ENCODE results near the gene ZCCHC7. TPM values are rescaled to one million over a fixed set of nuclear protein-coding genes. Genes with fewer than 3 reads are reported as not detected.

The ZCCHC7 gene
- polyA plus RNA-seq, 3 donors: 8.7 to 12.9 (median 12.5) TPM

GRCh38 chr9:37104183-37104889 lies 16.0 kb upstream of the ZCCHC7 start:
- intact Hi-C loops (cut with micrococcal nuclease): no loop called here
- H3K4me2 ChIP-seq (replicated peaks; ENCODE audit: extremely low read depth, low read length, poor library complexity, severe bottlenecking): no peak overlapping the region
- no peak overlapping the region for H3K27ac Mint-ChIP-seq

DNA sequence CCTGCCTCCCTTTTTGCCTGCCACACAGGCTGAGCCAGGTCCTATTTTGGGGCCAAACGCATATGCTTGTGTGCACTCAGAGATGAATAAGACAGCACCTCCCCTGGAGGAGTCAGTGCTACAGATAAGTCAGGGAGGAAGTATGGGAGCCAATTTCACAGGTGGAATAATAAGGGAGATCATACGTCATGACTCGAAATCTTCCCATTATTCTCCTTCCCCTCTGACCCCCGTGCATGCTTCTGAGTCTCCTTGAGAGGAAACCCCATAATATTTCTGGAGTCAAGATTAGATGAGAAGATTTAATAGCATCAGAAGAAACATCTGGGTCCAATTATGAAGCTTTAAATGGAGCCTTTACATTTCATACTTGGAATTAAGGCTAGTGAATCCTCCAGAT lies 15.1 kb upstream of the ZCCHC7 start:
- no peak overlapping the region for H2AFZ ChIP-seq (ENCODE audit: insufficient read depth, low read depth, low read length, poor library complexity, severe bottlenecking)
- H3K27ac ChIP-seq (ENCODE audit: low read depth in 1 of 2, low read length in 2 of 2): no peak overlapping the region
- TF ChIP-seq, protein P1, sequence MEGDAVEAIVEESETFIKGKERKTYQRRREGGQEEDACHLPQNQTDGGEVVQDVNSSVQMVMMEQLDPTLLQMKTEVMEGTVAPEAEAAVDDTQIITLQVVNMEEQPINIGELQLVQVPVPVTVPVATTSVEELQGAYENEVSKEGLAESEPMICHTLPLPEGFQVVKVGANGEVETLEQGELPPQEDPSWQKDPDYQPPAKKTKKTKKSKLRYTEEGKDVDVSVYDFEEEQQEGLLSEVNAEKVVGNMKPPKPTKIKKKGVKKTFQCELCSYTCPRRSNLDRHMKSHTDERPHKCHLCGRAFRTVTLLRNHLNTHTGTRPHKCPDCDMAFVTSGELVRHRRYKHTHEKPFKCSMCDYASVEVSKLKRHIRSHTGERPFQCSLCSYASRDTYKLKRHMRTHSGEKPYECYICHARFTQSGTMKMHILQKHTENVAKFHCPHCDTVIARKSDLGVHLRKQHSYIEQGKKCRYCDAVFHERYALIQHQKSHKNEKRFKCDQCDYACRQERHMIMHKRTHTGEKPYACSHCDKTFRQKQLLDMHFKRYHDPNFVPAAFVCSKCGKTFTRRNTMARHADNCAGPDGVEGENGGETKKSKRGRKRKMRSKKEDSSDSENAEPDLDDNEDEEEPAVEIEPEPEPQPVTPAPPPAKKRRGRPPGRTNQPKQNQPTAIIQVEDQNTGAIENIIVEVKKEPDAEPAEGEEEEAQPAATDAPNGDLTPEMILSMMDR (IDR thresholded peaks at IDR 0.05): no peak
- no peaks in the 10 kb centered on the region for H3K36me3 ChIP-seq (replicated peaks in 1 of 2; ENCODE audit: control insufficient read depth in 1 of 2, insufficient read depth in 2 of 2, low read length in 2 of 2)
- WGBS (ENCODE audit: insufficient coverage): no CpG with 5 or more reads among the region's 4 CpGs
- H3K4me2 ChIP-seq (replicated peaks; ENCODE audit: extremely low read depth, low read length, poor library complexity, severe bottlenecking): no peak overlapping the region
- no peak overlapping the region for H3K9ac ChIP-seq (ENCODE audit: insufficient read depth, low read length, poor library complexity, severe bottlenecking)
- no peak overlapping the region for H3K4me3 ChIP-seq (replicated peaks in 1 of 3; ENCODE audit: low read depth in 2 of 3, low read length in 3 of 3)
- H3K4me1 Mint-ChIP-seq: peaks cover 1% of the 10 kb centered on the region
- H3K27ac Mint-ChIP-seq: no peak overlapping the region
- H3K9me3 ChIP-seq (replicated peaks in 1 of 2; ENCODE audit: control insufficient read depth in 1 of 2, insufficient read depth in 1 of 2, low read length in 2 of 2): no peaks in the 10 kb centered on the region
- H3K79me2 ChIP-seq (ENCODE audit: insufficient read depth, low read length): no peaks in the 10 kb centered on the region
- H3K4me1 ChIP-seq (ENCODE audit: control insufficient read depth in 1 of 2, insufficient read depth in 2 of 2, low read length in 2 of 2): no peaks in the 10 kb centered on the region
- no peak overlapping the region for H3K4me3 Mint-ChIP-seq
- H3K9me3 Mint-ChIP-seq: peaks cover 0 to 11% (median 4%) of the 10 kb centered on the region in 7 donors
- H4K20me1 ChIP-seq (ENCODE audit: insufficient read depth, low read length): no peaks in the 10 kb centered on the region
- intact Hi-C loops (cut with micrococcal nuclease): no loop called here
- H3K27me3 ChIP-seq (ENCODE audit: control insufficient read depth in 2 of 2, insufficient read depth in 2 of 2, low read length in 2 of 2): no peaks in the 10 kb centered on the region
- no peak for DNase-seq
- no peaks in the 10 kb centered on the region for H3K36me3 Mint-ChIP-seq
- peaks cover 3 to 5% (median 5%) of the 10 kb centered on the region in 3 donors for H3K27me3 Mint-ChIP-seq (ENCODE audit: low read depth in 3 of 3)

More at GRCh38 chr9:37104183-37104889, 16.0 kb upstream of the ZCCHC7 start:
- H4K20me1 ChIP-seq (ENCODE audit: insufficient read depth, low read length): no peaks in the 10 kb centered on the region
- H3K4me1 ChIP-seq (ENCODE audit: control insufficient read depth in 1 of 2, insufficient read depth in 2 of 2, low read length in 2 of 2): no peaks in the 10 kb centered on the region
- no peak overlapping the region for H3K4me3 ChIP-seq (replicated peaks in 1 of 3; ENCODE audit: low read depth in 2 of 3, low read length in 3 of 3)
- no peaks in the 10 kb centered on the region for H3K27me3 ChIP-seq (ENCODE audit: control insufficient read depth in 2 of 2, insufficient read depth in 2 of 2, low read length in 2 of 2)
- no peaks in the 10 kb centered on the region for H3K9me3 ChIP-seq (replicated peaks in 1 of 2; ENCODE audit: control insufficient read depth in 1 of 2, insufficient read depth in 1 of 2, low read length in 2 of 2)
- H3K36me3 ChIP-seq (replicated peaks in 1 of 2; ENCODE audit: control insufficient read depth in 1 of 2, insufficient read depth in 2 of 2, low read length in 2 of 2): no peaks in the 10 kb centered on the region
- no peaks in the 10 kb centered on the region for H3K79me2 ChIP-seq (ENCODE audit: insufficient read depth, low read length)
- no peak overlapping the region for H3K27ac ChIP-seq (ENCODE audit: low read depth in 1 of 2, low read length in 2 of 2)
- H3K9ac ChIP-seq (ENCODE audit: insufficient read depth, low read length, poor library complexity, severe bottlenecking): no peak overlapping the region
- TF ChIP-seq, protein P1 (IDR thresholded peaks at IDR 0.05): no peak
- no peak overlapping the region for H2AFZ ChIP-seq (ENCODE audit: insufficient read depth, low read depth, low read length, poor library complexity, severe bottlenecking)
- H3K36me3 Mint-ChIP-seq: no peaks in the 10 kb centered on the region
- H3K9me3 Mint-ChIP-seq: peaks cover 0 to 11% (median 4%) of the 10 kb centered on the region in 7 donors
- H3K4me1 Mint-ChIP-seq: peaks cover 1% of the 10 kb centered on the region
- H3K4me3 Mint-ChIP-seq: no peak overlapping the region
- H3K27me3 Mint-ChIP-seq (ENCODE audit: low read depth in 3 of 3): peaks cover 3 to 5% (median 3%) of the 10 kb centered on the region in 3 donors
- DNase-seq: no peak
